ENCODE measurements around the gene LGALS3.

- TF ChIP-seq, protein P1, sequence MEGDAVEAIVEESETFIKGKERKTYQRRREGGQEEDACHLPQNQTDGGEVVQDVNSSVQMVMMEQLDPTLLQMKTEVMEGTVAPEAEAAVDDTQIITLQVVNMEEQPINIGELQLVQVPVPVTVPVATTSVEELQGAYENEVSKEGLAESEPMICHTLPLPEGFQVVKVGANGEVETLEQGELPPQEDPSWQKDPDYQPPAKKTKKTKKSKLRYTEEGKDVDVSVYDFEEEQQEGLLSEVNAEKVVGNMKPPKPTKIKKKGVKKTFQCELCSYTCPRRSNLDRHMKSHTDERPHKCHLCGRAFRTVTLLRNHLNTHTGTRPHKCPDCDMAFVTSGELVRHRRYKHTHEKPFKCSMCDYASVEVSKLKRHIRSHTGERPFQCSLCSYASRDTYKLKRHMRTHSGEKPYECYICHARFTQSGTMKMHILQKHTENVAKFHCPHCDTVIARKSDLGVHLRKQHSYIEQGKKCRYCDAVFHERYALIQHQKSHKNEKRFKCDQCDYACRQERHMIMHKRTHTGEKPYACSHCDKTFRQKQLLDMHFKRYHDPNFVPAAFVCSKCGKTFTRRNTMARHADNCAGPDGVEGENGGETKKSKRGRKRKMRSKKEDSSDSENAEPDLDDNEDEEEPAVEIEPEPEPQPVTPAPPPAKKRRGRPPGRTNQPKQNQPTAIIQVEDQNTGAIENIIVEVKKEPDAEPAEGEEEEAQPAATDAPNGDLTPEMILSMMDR (IDR thresholded peaks at IDR 0.05): no peak
- TF ChIP-seq POLR2A (IDR thresholded peaks at IDR 0.05) (no peak), POLR2AphosphoS5 (IDR thresholded peaks at IDR 0.05) (peak; percentile 45 to 66 (median 65))
These were observed 8.1 kb downstream of the LGALS3 start for GRCh38 chr14:55136885-55137786.
